DMS114 treated with DMSO at 0.1 percent for 48 hours (cell line): ENCODE results near the gene ALAS2.
"Not testable (repeated sequence)": the region's sequence is repeated elsewhere in the genome, so short reads cannot be mapped to it uniquely, and the experiment has no call there.

Source experiments
- DNase-seq: peaks from one replicate; lab custom pipeline; 2025; ENCODE audit not compliant: unreplicated experiment; lab: John Stamatoyannopoulos, UW

Gene ALAS2, protein sequence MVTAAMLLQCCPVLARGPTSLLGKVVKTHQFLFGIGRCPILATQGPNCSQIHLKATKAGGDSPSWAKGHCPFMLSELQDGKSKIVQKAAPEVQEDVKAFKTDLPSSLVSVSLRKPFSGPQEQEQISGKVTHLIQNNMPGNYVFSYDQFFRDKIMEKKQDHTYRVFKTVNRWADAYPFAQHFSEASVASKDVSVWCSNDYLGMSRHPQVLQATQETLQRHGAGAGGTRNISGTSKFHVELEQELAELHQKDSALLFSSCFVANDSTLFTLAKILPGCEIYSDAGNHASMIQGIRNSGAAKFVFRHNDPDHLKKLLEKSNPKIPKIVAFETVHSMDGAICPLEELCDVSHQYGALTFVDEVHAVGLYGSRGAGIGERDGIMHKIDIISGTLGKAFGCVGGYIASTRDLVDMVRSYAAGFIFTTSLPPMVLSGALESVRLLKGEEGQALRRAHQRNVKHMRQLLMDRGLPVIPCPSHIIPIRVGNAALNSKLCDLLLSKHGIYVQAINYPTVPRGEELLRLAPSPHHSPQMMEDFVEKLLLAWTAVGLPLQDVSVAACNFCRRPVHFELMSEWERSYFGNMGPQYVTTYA

DNA sequence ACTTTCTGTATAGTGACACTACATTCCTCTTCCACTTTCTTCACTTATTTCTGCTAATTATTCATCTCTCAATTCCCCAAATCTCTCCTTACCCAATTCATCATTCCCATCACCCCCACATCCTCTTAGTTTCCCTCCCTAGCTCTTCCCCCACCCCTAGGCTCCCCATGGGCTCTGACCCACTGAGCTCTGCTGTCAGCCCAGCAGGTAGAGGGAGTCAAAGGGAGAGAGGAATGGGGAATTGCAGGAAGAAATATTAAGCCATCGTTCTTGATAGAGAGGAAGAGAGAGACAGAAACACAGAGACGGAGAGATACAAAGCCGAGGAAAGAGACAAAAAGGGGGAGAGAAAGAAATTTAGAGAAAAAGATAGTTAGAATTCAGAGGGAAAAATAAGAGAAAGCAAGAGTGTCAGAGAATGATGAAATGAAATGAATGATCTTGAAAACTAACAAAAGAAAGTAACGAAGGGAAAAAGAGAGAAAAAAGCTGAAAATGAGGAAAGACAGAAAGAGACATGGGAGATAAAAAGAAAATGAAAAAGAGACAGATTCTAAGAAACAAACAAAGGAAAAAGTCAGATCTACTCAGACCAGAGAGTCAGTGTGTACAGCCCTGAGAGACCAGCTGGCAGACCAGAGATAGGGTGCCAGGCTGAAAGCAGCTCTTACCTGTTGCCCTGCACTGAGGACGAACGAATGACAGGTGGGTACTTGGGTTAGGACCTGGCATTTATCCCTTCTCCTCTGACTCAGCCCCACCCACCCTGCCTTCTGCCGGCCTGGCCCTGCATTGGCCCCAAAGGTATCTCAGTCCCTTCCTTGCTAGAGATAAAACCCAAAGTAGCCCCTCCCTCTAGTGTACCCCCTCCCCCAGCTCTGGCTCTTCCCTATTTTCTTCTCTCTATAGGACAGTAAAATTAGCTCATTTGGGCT is at the start of gene ALAS2:
Gene ALAS2, minus strand, starts transcription at position 707 of the 935 bp plus-strand sequence. CDS start 4,977 bp downstream, outside the sequence.
- DNase-seq = no peak

DNA sequence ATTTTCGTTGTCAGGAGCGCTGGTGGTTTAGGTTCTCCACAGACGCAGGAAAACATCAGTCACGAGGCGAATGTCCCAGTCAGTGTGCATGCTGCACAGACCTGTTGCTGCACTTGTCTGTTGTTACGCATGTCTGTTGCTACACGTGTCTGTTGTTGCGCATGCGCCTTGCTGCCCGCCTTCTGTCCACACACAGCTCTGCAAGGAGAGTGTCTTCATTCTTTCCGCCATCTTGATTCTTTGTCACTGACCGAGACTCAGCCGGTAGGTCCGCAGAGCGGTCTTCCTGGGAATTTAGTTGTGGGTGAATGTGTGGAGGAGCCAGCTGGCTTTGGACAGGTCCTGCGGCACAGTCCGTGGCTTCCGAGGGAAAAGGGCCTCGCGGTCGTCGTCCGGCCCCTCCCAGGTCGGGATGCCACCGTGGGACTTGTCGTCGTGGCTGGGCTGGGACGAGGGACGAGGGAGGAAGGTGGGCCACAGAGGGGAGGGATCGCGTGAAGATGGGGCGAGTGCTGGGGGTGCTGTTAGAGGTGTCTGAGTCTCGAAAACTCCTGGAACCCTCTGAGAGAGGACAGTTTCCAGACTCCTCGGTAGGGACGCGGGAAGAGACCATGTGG is 44.2 kb upstream of the ALAS2 start, which contains the start of gene PAGE2B:
Gene PAGE2B, plus strand, starts transcription at position 180 of the 617 bp plus-strand sequence. CDS start 1,012 bp downstream, outside the sequence.
- no peak for DNase-seq

DNA sequence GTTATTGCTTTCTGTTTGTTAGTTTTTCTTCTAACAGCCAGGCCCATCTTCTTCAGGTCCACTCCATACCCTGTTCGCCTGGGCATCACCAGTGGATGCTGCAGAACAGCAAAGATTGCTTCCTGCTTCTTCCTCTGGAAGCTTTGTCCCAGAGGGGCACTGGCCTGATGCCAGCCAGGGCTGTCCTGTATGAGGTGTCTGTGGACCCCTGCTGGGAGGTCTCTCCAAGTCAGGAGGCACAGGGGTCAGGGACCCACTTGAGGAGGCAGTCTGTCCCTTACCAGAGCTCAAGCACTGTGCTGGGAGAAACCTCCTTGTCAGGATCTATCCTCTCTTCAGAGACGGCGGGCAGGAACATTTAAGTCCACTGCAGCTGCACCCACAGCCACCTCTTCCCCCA is 41.5 kb upstream of the ALAS2 start:
- DNase-seq = no peak

DNA sequence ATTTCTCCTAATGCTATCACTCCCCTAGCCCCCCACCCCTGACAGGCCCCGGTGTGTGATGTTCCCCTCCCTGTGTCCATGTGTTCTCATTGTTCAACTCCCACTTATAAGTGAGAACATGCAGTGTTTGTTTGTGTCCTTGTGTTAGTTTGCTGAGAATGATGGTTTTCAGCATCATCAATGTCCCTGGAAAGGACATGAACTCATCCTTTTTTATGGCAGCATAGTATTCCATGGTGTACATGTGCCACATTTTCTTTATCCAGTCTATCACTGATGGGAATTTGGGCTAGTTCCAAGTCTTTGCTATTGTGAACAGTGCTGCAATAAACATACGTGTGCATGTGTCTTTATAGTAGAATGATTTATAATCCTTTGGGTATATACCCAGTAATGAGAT is 36.4 kb upstream of the ALAS2 start:
- DNase-seq = not testable (repeated sequence)

DNA sequence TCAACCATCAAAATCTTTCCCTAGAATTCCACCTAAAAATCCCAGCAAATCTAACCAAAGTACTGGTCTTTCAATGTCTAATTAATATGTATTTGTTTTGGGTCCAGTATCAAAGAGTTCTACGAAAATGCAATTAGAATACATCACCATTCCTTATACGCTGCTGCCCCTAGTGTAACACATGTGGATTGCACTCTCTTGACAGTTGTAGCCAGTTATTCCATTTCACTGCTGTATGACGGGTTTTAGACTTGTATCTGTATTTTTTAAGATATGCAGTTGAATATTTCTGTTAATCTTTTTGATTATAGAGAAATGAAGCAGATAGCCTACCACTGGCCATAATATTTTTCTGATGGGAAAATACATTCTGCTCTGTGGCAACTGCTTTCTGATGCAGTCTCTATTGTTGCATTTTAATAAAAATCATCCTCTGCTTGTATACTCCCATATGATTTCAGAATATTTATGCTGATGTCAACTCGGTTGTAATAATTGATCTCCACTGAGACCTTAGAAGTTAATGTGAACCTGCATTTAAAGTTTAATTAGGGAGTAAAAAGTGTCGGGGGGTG is 27.0 kb upstream of the ALAS2 start:
- peak; percentile 26 for DNase-seq

DNA sequence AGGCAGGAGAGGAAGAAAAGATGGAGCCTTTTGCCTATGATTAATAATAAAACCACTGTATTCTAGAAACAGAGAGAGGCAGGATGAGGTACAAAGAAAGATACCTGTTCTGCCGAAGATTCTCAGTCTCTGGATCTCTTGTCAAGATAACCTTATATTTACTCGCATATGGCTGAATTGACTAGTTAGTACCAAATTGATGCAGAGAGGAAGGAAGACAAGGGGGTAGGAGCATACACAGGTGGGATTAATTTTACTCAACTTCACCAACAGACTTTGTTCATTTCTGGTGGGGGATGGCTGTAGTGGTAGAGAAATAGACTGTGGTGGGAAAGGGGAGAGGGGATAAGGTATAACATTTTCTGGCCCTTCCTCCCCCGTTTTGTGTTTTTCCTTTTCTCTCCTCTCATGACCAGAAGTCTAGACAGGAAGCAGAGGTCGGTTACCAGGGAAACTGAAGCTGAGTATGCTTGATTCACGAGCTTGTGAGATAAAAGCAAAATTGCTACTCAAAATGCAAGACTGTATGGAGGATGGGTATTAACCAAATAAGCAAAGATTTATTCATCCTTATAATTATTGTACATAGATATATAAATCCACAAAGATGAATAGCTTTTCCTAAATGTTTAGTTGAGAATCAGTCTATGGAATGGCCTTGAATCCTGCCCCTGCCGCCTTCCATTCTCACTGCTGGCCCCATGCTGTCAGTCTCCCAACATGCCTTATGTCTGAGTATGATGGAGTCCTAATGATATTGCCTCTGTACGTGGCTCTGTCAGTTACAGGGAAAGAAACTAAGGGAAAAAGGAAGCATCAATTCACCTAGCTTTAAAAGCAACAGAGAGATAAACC is 26.3 kb upstream of the ALAS2 start:
- DNase-seq = no peak

DNA sequence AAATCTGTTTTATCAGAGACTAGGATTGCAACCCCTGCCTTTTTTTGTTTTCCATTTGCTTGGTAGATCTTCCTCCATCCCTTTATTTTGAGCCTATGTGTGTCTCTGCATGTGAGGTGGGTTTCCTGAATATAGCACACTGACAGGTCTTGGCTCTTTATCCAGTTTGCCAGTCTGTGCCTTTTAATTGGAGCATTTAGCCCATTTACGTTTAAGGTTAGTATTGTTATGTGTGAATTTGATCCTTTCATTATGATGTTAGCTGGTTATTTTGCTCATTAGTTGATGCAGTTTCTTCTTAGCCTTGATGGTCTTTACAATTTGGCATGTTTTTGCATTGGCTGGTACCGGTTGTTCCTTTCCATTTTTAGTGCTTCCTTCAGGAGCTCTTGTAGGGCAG is 19.8 kb upstream of the ALAS2 start:
- DNase-seq = not testable (repeated sequence)

DNA sequence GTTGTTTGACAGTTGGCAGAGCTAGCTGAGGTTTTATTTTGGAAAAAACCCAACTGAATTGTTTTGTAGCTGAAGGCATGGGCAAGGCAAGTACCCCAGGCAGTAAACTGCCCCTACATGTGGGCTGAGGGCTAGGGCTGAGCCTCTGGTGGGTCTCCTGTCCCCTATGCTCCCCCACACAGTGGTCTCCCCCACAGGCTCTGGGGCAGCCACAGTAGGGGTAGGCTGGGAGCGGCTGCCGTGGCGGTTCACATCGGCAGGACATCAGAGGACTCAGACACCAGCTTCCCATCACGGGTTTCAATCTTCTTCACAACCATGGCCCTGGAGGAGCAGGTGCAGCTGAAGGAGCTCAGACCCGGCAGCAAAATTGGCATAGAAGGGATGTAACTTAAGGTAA is 10.7 kb upstream of the ALAS2 start:
- DNase-seq = no peak

DNA sequence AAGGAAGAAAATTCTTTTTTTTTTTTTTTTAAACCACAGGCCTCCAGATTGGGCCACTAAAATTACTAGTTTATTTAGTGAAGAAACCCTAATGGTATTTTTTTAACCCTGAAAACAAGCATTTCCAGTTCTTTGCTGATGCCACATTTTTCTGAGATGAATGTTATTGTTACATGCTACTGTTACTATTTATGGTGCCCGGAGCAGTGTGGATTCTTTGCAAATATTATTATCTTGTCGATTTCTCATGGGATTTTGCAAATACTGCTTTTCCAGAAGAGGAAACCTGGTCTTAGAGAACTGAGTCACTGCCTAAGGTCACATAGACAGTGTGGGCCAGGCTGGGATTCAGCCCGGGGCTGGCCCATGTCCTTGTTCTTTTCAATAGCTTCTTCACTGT is 8.7 kb upstream of the ALAS2 start:
- no peak for DNase-seq

DNA sequence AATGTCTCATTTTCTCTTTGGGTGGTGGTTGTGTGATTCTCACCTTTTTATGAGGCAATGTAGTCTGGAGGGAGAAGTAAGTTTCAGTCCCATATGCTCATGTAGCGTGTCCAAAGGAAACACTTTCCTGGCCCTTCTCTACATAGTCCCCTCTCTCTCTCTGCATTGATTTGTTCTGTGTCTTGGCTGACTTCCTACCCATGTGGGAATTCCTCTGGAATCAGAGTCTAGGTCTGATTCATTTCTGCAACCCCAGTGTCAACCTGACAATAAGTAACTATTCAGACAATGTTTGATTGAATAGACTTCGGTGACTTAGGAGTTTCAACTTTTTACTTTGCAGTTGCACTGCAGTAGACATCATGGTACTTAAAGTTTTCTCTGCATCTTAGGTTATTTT is 2.7 kb upstream of the ALAS2 start:
- DNase-seq = no peak

DNA sequence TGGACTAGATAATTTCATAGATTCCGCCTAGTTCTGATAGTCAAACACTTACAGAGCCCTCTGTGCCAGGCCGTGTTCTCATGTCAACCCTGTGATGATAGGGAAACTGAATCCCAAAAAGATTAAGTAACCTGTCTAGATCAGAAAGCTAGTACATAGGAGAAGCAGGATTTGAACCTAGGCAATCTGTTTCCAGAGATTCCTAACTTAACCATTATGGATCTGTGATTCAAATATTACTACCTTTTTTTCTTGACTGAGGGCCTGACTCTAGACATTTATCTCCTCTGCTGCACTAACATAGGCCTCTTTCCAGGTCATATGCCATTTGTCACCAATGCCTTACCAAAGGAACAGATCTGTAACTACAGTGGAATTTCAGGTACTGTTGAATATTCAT is 1.5 kb downstream of the ALAS2 start:
- DNase-seq = no peak

DNA sequence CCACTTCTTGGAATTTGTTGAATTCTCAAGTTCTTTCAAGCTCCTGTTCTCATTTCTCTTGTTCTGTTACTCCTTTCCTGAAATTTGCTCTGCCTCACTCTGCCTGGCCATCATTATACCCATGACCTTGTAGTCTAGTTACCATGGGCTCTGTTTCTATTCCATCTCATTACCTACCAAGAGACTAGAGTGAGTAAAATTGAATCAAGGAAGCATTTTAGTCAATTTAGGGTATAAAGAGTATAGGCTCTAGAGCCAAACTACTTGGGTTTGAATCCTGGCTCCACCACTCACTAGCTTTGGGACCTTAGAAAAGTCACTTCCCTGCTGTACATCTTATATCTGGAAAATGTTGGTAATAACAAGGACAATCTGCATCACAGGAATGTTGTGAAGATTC is 2.2 kb downstream of the ALAS2 start:
- no peak for DNase-seq

DNA sequence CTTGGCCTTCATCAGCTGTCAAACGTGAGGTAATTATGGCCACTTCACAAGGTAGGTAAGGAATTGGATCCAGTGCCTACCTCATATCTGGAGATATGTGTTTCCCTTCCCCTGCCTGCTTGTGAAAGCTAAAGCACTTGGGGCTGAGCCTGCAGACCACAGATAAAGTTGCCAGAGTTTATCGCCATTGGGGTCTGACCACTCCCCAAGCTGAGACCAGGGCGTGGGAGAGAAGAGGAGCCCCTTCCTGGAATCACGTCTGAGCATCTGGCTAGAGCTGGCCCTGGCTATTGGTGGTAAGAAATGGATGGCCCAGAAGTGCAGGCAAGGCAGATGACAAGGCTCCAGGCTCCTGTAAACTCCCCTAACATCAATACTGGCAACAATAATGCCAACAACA is 2.7 kb downstream of the ALAS2 start:
- no peak for DNase-seq

DNA sequence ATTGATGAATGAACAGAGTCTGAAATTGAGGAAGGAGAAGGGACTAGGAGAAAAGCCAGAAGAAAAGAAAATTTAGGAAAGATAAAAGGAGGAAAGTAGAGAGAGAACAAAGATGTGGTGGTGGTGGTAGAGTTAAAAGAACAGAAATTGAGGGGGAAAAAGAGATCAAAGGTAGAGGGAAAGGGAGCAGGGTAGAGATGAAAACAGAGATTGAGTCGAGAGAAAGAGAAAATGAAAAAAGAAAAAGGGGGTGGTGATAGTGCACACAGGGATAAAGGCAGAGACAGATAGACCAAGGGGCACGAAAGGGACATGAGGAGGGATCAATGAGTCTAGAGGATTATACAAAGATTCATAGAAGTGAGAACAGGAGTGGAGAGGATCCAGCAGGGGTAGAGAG is 3.9 kb downstream of the ALAS2 start:
- no peak for DNase-seq

DNA sequence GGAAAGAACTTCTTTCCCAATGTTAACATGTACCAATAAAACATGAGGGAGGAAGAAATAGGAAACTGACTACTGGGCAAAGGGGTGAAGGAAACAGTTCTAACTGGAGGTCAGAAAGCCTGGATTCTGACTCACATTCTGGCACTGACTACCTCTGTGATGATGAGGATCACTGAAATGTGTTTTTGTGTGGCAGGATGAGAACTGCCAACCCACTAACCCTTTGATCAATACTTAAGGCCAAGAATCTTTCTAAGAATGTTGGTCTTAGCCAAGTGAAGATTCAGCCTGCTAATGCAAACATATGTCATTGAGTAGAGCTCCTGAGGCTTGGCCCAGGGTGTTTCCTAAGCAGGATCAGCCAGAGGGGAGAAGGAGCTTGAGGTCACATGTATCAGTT is 4.6 kb downstream of the ALAS2 start:
- DNase-seq = no peak

DNA sequence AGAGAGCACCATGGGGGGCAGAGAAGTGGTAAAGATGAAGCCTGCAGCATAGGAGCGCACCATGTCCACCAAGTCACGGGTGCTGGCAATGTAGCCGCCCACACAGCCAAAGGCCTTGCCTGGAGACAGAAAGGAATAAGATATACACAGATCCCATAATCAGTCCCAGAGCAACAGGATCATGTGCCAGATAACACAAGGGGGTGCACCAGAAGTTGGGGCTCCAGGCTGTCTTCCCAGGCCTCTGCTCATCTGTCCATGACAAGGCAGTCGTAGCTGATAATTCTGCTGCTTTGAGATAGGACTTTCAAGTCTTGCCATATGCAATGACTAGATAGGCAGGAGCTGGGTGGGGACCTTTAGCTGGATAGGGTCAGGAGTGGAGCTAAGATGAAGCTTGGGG is 15.9 kb downstream of the ALAS2 start:
- DNase-seq = no peak

DNA sequence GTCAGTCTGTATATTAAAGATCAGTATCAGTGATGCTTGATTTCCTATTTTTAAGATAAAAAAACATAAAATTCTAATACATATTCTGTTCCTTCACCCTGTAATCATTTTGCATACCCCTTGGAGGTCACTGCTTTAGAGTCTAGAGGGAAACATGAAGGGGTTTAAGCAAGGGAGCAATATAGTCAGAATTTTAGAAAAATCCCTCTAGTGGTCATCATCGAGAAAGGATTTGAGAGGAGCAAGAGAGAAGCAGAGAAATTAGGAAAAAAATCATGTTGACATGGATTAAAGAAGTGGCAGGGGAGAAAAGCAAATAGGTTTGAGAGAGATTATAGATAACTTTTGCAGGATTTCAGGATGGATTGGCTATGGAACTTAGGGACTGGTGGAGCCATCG is 19.5 kb downstream of the ALAS2 start:
- DNase-seq = peak; percentile 14

DNA sequence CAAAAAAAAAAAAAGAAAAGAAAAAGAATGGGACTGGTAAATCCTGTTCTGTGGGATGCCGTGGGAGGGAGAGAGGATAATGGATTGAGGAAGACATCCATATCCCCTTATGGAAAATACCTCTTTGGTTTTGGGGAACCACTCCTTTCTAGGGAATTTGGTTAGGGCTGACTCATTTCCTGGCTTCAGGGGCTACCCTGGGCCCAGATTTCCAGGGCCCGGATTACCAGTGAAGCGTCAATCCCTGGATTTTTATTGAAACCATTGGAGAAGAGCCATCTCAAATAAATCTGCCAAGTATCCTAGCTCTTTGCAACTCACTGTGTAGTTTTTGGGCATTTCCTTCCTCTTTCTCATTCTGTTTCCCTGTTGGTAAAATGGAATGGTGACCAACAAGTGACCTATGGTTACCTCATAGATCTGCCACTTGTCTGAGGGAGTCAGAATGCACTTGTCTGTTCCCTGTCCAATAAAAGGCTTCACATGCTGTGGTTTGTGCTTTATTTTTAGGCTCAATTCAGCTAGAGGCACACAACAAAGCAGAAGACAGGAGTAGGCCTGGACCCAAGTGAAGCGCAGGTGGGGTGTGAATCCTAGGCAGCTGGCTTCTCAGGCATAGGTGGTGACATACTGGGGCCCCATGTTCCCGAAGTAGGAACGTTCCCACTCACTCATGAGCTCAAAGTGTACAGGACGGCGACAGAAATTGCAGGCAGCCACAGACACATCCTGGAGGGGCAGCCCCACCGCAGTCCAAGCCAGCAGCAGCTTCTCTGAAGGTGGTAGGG is 22.0 kb downstream of the ALAS2 start:
- DNase-seq = no peak

DNA sequence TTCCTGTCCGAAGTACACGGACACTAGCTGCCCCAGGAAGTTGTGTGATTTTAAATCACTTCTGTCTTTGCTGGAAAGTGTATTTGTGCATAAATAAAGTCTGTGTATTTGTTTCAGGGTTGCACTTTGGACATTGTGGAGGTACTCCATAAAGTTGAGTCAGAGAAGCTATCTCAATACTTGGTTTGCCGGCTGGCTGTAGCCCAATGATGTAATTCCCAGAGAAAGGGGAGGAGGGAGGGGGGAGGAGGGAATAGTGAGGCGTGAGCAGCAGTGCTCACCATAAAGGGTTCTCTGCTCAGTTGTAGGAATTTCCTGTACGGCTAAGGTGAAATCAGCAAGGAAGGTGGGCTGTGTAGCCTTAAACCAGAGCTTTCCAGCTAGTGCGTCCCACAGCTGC is 23.1 kb downstream of the ALAS2 start:
- DNase-seq = no peak
